Loucy (cell line): ENCODE data around the gene NALCN.

Source experiments
- H2AFZ ChIP-seq: fragments of 200-600 bp; sonication (generic); 2 replicates; pipeline ENCODE4 v1.6.0; 2016; ENCODE audit warnings: antibody characterized with exemption, mild to moderate bottlenecking, low read length, moderate library complexity
- H3F3A ChIP-seq: fragments of 200-600 bp; 2 replicates; pipeline ENCODE4 v1.6.0; 2016; ENCODE audit warnings: antibody characterized with exemption, low read depth, mild to moderate bottlenecking
- H3K27me3 ChIP-seq: fragments of 200-600 bp; sonication (generic); 2 replicates; pipeline ENCODE4 v1.6.1; 2014; ENCODE audit warnings: low read length, mild to moderate bottlenecking; ENCODE audit not compliant: insufficient read depth, poor library complexity, severe bottlenecking
- H3K36me3 ChIP-seq: fragments of 200-600 bp; sonication (generic); 2 replicates; pipeline ENCODE4 v1.6.1; 2016; ENCODE audit warnings: low read length; ENCODE audit not compliant: insufficient read depth
- H3K4me1 ChIP-seq: fragments of 200-600 bp; sonication (generic); 2 replicates; pipeline ENCODE4 v1.5.1; 2014; ENCODE audit warnings: low read length, mild to moderate bottlenecking; ENCODE audit not compliant: insufficient read depth, poor library complexity, severe bottlenecking
- H3K4me2 ChIP-seq: fragments of 200-600 bp; sonication (generic); 2 replicates; pipeline ENCODE4 v1.6.0; 2014; ENCODE audit warnings: antibody characterized with exemption, low read length, low read depth, mild to moderate bottlenecking; ENCODE audit not compliant: poor library complexity, severe bottlenecking
- H3K4me3 ChIP-seq: fragments of 200-600 bp; sonication (generic); 2 replicates; pipeline ENCODE4 v1.5.1; 2014; ENCODE audit warnings: low read length, mild to moderate bottlenecking, mixed read lengths; ENCODE audit not compliant: poor library complexity, severe bottlenecking
- H3K79me2 ChIP-seq: fragments of 200-600 bp; sonication (generic); 2 replicates; pipeline ENCODE4 v1.6.1; 2014; ENCODE audit warnings: low read length; ENCODE audit not compliant: insufficient read depth
- H3K9ac ChIP-seq: fragments of 200-600 bp; sonication (generic); 2 replicates; pipeline ENCODE4 v1.6.0; 2014; ENCODE audit warnings: mild to moderate bottlenecking, low read depth, low read length, moderate library complexity; ENCODE audit not compliant: poor library complexity, severe bottlenecking
- H3K9me2 ChIP-seq: fragments of 200-600 bp; sonication (generic); replicated peaks from 2 replicates; pipeline ENCODE4 v1.6.1; 2016; ENCODE audit warnings: low read depth, low read length, mixed read lengths
- H3K9me3 ChIP-seq: fragments of 200-600 bp; sonication (generic); 2 replicates; pipeline ENCODE4 v1.6.1; 2014; ENCODE audit warnings: mild to moderate bottlenecking, antibody characterized with exemption, low read length, low read depth; ENCODE audit not compliant: insufficient read depth
- H4K20me1 ChIP-seq: fragments of 200-600 bp; sonication (generic); 2 replicates; pipeline ENCODE4 v1.6.0; 2014; ENCODE audit warnings: antibody characterized with exemption, low read length, mild to moderate bottlenecking; ENCODE audit not compliant: insufficient read depth, poor library complexity, severe bottlenecking
- EZH2phosphoT487 ChIP-seq: fragments of 200-600 bp; IDR thresholded peaks from 2 replicates; pipeline ENCODE4 v1.6.1; 2018; ENCODE audit warnings: antibody characterized with exemption, mild to moderate bottlenecking, moderate library complexity, borderline replicate concordance
- TF ChIP-seq, protein P1 (sequence below): fragments of 200-600 bp; sonication (generic); conservative IDR thresholded peaks from 2 replicates; pipeline ENCODE4 v1.5.1; 2014; ENCODE audit warnings: mild to moderate bottlenecking, antibody characterized with exemption, low read length

Gene NALCN

DNA sequence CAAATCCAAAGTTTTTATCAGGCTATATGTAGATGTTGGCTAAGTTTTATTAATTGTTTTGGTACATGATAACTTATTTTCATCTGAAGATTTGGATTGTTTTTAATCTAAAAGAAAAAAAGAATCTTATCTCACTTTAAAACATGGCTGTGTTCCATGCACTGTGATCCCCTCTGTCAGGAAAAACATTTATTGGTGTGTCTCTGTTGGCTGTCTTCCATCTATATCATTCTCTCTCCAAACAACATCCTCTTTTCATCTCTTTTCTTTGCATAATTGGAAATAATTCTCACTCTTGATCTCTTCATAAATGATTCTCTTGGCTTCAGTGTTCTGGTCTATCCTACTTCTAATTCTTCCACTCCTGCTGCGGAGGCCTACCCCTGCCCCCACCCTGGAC, 4.2 kb downstream of the NALCN start:
- Histone ChIP-seq H3K4me2 (no peak overlapping the region), H3K4me1 (no peaks in the 10 kb centered on the region), H3K4me3 (no peak overlapping the region), H3K9ac (no peak overlapping the region), H3K36me3 (no peaks in the 10 kb centered on the region), H4K20me1 (no peaks in the 10 kb centered on the region), H3K9me2 (no peaks in the 10 kb centered on the region), H2AFZ (no peak overlapping the region), H3K27me3 (no peaks in the 10 kb centered on the region), H3K9me3 (no peaks in the 10 kb centered on the region), H3F3A (no peaks in the 10 kb centered on the region), H3K79me2 (no peaks in the 10 kb centered on the region)
- TF ChIP-seq EZH2phosphoT487, result no peak
- TF ChIP-seq, protein P1, sequence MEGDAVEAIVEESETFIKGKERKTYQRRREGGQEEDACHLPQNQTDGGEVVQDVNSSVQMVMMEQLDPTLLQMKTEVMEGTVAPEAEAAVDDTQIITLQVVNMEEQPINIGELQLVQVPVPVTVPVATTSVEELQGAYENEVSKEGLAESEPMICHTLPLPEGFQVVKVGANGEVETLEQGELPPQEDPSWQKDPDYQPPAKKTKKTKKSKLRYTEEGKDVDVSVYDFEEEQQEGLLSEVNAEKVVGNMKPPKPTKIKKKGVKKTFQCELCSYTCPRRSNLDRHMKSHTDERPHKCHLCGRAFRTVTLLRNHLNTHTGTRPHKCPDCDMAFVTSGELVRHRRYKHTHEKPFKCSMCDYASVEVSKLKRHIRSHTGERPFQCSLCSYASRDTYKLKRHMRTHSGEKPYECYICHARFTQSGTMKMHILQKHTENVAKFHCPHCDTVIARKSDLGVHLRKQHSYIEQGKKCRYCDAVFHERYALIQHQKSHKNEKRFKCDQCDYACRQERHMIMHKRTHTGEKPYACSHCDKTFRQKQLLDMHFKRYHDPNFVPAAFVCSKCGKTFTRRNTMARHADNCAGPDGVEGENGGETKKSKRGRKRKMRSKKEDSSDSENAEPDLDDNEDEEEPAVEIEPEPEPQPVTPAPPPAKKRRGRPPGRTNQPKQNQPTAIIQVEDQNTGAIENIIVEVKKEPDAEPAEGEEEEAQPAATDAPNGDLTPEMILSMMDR, result no peak

DNA sequence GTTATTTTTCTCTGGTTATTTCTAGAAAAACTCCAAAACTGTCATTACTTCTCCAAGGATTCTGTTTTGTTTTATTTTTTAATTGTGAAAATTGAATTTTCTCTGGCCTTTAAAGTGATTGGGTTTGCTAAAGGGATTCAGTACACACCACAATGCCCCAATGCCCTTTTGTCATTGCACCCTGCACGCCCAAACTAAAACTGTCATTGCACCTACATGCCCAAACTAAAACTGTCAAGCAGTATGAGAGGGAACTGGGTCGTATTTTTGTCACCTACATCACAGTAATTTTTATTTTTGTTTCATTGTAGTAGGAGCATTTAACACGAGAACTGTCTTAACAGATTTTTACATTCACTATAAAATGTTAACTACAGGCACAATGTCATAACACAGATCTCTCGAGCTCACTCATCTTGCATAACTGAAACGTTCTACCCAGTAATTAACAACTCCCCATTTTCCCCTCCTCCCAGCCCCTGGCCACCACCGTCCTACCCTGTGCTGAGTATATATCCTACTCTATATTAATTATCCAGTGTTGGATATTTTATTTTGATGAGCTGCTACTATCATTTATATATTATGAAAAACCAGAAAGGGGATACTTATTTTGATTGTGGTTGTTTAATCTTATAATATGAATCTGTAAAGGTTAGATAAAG, 7.2 kb downstream of the NALCN start:
- H3K9me2 ChIP-seq, result no peaks in the 10 kb centered on the region
- H3K4me1 ChIP-seq, result no peaks in the 10 kb centered on the region
- H3K4me3 ChIP-seq, result no peak overlapping the region
- H3K79me2 ChIP-seq, result no peaks in the 10 kb centered on the region
- H3K4me2 ChIP-seq, result no peak overlapping the region
- H3K9ac ChIP-seq, result no peak overlapping the region
- no peaks in the 10 kb centered on the region for H3K9me3 ChIP-seq
- H4K20me1 ChIP-seq, result no peaks in the 10 kb centered on the region
- H3K36me3 ChIP-seq, result no peaks in the 10 kb centered on the region
- H2AFZ ChIP-seq, result no peak overlapping the region
- H3F3A ChIP-seq, result no peaks in the 10 kb centered on the region
- H3K27me3 ChIP-seq, result no peaks in the 10 kb centered on the region
- TF ChIP-seq, protein P1, result no peak
- TF ChIP-seq EZH2phosphoT487, result no peak

DNA sequence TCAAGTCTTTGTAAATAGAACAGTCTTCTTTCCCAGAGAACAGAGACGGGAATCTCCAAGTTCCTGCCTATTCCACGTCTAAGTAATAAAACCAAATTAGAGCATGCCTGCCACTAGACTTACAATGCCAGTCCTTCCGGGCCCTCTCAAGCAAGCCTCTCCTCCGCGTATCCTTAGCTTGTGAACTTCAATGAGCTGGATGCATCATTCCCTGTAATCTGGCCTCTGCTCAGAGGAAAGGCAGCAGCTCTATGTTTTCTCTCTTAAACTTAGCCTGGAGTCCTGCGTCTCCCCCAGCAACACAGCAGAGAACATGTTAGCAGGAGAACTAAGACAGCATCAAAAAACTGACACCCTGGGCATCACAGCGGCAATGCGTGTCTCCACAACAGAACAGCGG, 8.2 kb downstream of the NALCN start:
- H4K20me1 ChIP-seq, result no peaks in the 10 kb centered on the region
- no peaks in the 10 kb centered on the region for H3F3A ChIP-seq
- no peaks in the 10 kb centered on the region for H3K9me3 ChIP-seq
- H3K4me3 ChIP-seq, result no peak overlapping the region
- H2AFZ ChIP-seq, result no peak overlapping the region
- H3K79me2 ChIP-seq, result no peaks in the 10 kb centered on the region
- no peak for TF ChIP-seq EZH2phosphoT487
- TF ChIP-seq, protein P1, result no peak
- no peak overlapping the region for H3K4me2 ChIP-seq
- H3K9ac ChIP-seq, result no peak overlapping the region
- no peaks in the 10 kb centered on the region for H3K27me3 ChIP-seq
- no peaks in the 10 kb centered on the region for H3K9me2 ChIP-seq
- no peaks in the 10 kb centered on the region for H3K4me1 ChIP-seq
- H3K36me3 ChIP-seq, result no peaks in the 10 kb centered on the region
